Measurements from ENCODE around the gene ABTB1.
A peak's percentile ranks its signal among the peaks of the same experiment; 100 is the strongest.

- TF ChIP-seq POLR2A (IDR thresholded peaks at IDR 0.05; ENCODE audit: extremely low read depth, insufficient read length) (peak; percentile 74), CTCF (IDR thresholded peaks at IDR 0.05; ENCODE audit: low read depth, low read length) (no peak)
Measured at GRCh38 chr3:127672429-127673190, at the start of gene ABTB1.
